GM12801 (cell line): ENCODE data around the gene SP4.

Experiments
- CTCF ChIP-seq: IDR thresholded peaks from one replicate; pipeline ENCODE4 v1.5.1; 2011; ENCODE audit warnings: control low read depth; ENCODE audit not compliant: insufficient read length; ENCODE audit errors: extremely low read depth

Gene SP4

DNA sequence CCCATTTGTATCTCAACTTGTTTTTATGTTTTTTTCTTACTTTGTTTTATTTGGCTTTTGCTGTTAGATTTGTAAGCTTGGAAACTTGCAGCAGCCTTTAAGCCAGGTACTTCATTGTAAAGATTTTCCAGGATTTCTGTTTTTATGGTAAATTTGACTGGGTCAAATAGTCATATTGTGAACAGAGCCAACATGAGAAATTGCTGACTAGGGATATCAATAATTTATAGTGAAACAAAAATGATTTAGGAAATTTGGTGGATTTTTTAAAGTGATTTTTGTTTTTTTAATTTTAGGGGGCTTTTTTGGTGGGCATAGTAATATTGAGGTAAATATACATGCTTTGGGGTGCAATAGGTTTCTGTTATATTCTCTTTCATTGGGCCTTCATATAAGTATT lies 22.2 kb downstream of the SP4 start:
- no peak for TF ChIP-seq CTCF

- no peak for TF ChIP-seq CTCF
Measured at GRCh38 chr7:21450941-21451340, 23.1 kb downstream of the SP4 start.

- no peak for TF ChIP-seq CTCF
Measured at GRCh38 chr7:21454182-21454581, 26.3 kb downstream of the SP4 start.

GRCh38 chr7:21454906-21455305 lies 27.0 kb downstream of the SP4 start:
- TF ChIP-seq CTCF: no peak

- no peak for TF ChIP-seq CTCF
Measured at GRCh38 chr7:21461282-21461681, 33.4 kb downstream of the SP4 start.

DNA sequence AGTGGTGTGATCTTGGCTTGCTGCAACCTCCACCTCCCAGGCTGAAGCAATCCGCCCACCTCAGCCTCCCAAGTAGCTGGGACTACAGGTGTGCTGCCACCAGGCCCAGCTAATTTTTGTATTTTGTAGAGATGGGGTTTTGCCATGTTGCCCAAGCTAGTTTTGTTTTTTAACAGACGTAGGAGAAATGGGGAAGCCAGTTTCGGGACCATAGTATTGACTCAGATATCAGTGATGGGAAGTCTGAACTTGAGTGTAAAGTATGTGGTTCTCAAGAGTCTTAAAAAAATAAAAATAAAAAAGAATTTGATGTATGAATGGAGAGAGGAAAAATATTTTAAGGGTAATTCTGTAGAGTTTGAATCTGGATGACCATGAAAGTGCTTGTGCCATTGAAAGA lies 34.2 kb downstream of the SP4 start:
- no peak for TF ChIP-seq CTCF

DNA sequence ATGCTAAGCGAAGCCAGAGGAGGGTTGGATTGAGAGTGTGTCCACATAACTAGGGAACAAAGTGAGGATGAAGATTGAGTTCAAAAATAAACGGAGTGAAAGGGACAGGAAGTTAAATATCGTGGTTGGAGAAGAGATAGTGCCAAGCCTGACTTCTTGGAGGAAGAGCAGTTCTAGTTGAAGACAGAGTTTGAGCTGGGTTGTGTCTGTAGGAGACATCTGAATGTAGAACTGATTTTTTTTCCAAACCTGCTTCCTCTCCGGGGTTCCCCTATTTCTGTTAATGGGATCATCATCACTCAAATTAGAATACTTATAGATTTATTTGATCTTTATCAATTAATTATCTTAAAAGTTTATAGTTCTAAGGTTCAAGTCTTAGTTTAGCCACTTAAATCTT lies 35.6 kb downstream of the SP4 start:
- TF ChIP-seq CTCF: no peak

DNA sequence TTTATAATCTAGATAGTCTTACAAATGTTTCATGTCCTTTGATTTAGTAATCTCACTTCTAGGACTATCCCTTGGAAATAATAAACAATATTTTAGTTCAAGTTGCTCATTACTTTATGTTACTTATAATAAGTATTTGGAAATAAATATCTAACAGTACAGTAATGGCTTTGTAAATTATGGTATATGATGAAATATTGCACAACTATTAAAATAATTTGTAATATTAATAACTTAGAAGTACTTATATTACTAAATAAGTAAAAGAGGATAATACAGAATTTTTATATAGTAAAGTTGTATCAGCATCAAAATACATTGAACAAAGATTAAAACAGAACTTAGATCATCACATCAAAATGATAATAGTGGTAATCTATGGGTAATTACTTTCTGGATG lies 41.1 kb downstream of the SP4 start:
- TF ChIP-seq CTCF: no peak
